Measurements from ENCODE around the gene PPM1M.

GRCh38 chr3:52257911-52258310, 12.4 kb downstream of the PPM1M start:
- TF ChIP-seq CTCF (IDR thresholded peaks at IDR 0.05) = no peak
- no peak for TF ChIP-seq POLR2A (IDR thresholded peaks at IDR 0.05)

All from stomach (tissue), 4 donors.